ENCODE results near the gene TMEM229B.

The TMEM229B gene

DNA sequence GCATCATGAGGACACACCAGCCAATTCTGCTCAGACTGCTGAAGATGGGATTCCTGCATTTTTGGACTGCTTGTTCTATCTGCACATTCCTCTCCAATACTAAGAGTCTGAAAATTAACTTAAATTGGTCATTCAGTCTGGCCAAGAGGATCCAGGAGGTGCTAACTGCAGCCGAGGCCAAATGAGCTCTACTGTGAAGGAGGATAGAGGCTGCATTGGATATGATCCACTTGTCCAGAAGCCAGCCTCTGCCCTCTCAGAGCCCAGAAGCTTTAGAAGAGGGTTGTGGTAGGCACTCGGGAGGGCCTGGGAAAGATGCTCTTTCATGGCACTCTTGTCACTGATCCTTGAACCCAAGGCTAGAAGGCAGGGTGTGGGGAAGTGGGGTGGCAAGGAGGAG is 39.4 kb downstream of the TMEM229B start:
- no peak overlapping the region for H3K27ac ChIP-seq
- no peaks in the 10 kb centered on the region for H3K9me3 ChIP-seq (ENCODE audit: low read depth, low read length)
- H3K36me3 ChIP-seq (ENCODE audit: insufficient read depth, low read length) = no peaks in the 10 kb centered on the region
- no peak overlapping the region for H3K9ac ChIP-seq (ENCODE audit: insufficient read length)
- H3K4me3 ChIP-seq = no peak overlapping the region
- no peak for TF ChIP-seq FOXP2 (optimal IDR thresholded peaks at IDR 0.05; ENCODE audit: control extremely low read depth, extremely low read length, insufficient read depth)
- TF ChIP-seq EZH2 (IDR thresholded peaks at IDR 0.05) = no peak
- TF ChIP-seq POLR2AphosphoS5 (IDR thresholded peaks at IDR 0.05; ENCODE audit: borderline replicate concordance, low read depth, low read length) = no peak
- no peak for DNase-seq (ENCODE audit: low read depth, low spot score)

DNA sequence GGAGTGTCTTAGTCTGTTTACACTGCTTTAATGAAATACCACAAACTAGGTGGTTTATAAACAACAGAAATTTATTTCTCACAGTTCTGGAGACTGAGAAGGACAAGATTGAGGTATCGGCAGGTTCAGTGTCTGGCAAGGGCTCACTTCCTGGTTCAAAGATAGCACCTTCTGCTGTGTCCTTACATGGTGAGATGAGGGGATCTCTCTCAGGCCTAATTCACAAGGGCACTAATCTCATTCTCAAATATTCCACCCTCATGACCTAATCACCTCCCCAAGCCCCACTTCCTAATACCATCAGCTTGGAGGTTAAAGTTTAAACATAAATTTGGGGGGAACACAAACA is 41.5 kb downstream of the TMEM229B start:
- Histone ChIP-seq H3K27ac (no peak overlapping the region), H3K9me3 (ENCODE audit: low read depth, low read length) (no peaks in the 10 kb centered on the region), H3K36me3 (ENCODE audit: insufficient read depth, low read length) (no peaks in the 10 kb centered on the region), H3K9ac (ENCODE audit: insufficient read length) (no peak overlapping the region), H3K4me3 (no peak overlapping the region)
- no peak for TF ChIP-seq POLR2AphosphoS5 (IDR thresholded peaks at IDR 0.05; ENCODE audit: borderline replicate concordance, low read depth, low read length)
- TF ChIP-seq FOXP2 (optimal IDR thresholded peaks at IDR 0.05; ENCODE audit: control extremely low read depth, extremely low read length, insufficient read depth) = no peak
- TF ChIP-seq EZH2 (IDR thresholded peaks at IDR 0.05) = no peak
- DNase-seq (ENCODE audit: low read depth, low spot score) = no peak

DNA sequence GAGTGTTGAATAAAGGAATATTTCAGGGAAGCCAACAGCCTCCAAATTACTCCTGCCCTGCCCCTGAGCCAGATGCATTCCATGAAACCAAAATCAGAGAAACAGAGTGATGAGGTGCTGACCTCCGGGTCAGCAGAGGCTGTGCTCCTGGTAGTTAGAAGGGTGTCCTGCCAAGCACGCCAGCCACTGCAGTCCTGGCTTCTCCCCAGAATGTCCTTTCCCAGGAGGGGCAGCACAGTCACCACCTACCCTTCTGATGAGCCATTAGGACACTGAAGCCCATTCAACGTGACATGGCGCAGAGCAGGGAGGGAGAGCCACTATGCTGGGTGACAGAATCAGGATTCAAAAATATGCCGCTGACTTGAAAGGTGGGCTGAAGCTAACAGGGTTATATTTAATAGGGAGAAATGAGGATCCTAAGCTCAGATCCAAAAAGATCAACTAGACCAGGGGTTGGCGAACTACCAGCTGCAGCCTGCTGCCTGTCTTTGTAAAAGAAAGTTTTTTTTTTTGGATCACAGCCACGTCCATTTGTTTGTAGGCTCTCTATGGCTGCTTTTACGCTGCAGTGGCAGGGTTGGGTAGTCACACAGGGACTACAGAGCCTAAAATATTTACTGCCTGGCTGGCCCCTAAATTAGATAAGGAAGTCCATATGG is 42.0 kb downstream of the TMEM229B start:
- no peak overlapping the region for H3K4me3 ChIP-seq
- no peak for DNase-seq (ENCODE audit: low read depth, low spot score)
- TF ChIP-seq FOXP2 (optimal IDR thresholded peaks at IDR 0.05; ENCODE audit: control extremely low read depth, extremely low read length, insufficient read depth) = no peak
- no peak for TF ChIP-seq EZH2 (IDR thresholded peaks at IDR 0.05)
- no peak for TF ChIP-seq POLR2AphosphoS5 (IDR thresholded peaks at IDR 0.05; ENCODE audit: borderline replicate concordance, low read depth, low read length)

DNA sequence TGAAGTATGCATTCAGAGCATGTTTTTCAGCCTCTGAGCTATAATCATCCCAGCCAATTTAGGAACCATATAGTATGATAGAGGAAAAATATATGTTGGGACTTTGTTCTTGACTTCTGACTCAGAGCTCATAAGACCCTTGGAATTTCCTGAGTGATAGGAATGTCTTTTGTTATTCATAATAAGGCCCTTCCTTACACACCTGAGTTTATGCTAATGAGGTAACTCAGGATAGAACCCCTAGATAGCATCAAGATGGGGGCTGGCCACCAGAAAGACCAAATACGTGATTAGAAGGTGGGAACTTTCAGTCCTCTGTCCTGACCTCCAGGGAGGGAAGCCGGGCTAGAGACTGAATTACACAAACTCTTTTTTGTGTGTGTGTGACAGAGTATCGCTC is 44.1 kb downstream of the TMEM229B start:
- TF ChIP-seq EZH2 (IDR thresholded peaks at IDR 0.05) = no peak
- TF ChIP-seq FOXP2 (optimal IDR thresholded peaks at IDR 0.05; ENCODE audit: control extremely low read depth, extremely low read length, insufficient read depth) = no peak
- no peak for TF ChIP-seq POLR2AphosphoS5 (IDR thresholded peaks at IDR 0.05; ENCODE audit: borderline replicate concordance, low read depth, low read length)
- Histone ChIP-seq H3K9me3 (ENCODE audit: low read depth, low read length) (no peaks in the 10 kb centered on the region), H3K9ac (ENCODE audit: insufficient read length) (no peak overlapping the region), H3K4me3 (no peak overlapping the region), H3K36me3 (ENCODE audit: insufficient read depth, low read length) (no peaks in the 10 kb centered on the region), H3K27ac (no peak overlapping the region)
- no peak for DNase-seq (ENCODE audit: low read depth, low spot score)

More for the DNA sequence above, 42.0 kb downstream of the TMEM229B start:
- H3K9me3 ChIP-seq (ENCODE audit: low read depth, low read length) = no peaks in the 10 kb centered on the region
- no peak overlapping the region for H3K9ac ChIP-seq (ENCODE audit: insufficient read length)
- H3K36me3 ChIP-seq (ENCODE audit: insufficient read depth, low read length) = no peaks in the 10 kb centered on the region
- H3K27ac ChIP-seq = no peak overlapping the region

DNA sequence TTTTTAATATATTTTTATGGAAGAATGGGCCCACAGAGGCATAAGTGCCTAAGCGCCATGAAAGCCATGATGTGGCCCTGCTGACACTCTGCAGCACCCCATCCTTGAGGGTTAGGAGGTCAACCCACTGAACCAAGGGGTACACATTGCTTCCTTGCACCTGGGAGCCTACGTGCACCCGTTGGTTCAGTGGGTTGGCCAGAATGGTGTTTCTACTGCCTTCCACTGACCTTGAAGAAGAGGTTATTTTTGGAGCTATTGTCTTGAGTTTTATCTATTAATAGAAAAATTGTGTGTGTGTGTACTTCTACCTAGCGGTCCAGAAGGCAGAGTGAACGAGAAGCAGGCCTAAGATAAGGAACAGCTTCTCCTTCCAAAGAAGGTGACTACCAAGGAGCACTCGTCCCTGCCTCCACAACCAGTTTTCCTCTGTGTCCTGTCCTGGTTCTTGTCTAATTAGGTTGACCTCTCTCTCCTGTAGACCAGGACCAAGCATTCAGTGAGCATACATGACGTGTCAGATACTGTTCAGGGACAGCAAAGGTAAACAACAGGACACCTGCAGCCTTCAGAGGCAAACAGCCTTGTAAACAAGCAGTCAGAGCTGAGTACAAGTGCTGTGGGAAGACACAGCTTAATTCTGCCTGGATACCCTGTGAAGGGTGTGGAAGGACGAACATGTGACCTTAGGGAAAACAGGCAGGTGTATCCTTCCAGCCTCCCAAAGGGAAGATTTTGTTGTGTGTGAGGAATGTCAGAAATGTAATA is 46.2 kb downstream of the TMEM229B start:
- no peaks in the 10 kb centered on the region for H3K9me3 ChIP-seq (ENCODE audit: low read depth, low read length)
- no peaks in the 10 kb centered on the region for H3K36me3 ChIP-seq (ENCODE audit: insufficient read depth, low read length)
- H3K9ac ChIP-seq (ENCODE audit: insufficient read length) = no peak overlapping the region
- no peak for DNase-seq (ENCODE audit: low read depth, low spot score)
- no peak overlapping the region for H3K4me3 ChIP-seq
- no peak overlapping the region for H3K27ac ChIP-seq
- TF ChIP-seq POLR2AphosphoS5 (IDR thresholded peaks at IDR 0.05; ENCODE audit: borderline replicate concordance, low read depth, low read length) (no peak), FOXP2 (optimal IDR thresholded peaks at IDR 0.05; ENCODE audit: control extremely low read depth, extremely low read length, insufficient read depth) (no peak), EZH2 (IDR thresholded peaks at IDR 0.05) (no peak)

DNA sequence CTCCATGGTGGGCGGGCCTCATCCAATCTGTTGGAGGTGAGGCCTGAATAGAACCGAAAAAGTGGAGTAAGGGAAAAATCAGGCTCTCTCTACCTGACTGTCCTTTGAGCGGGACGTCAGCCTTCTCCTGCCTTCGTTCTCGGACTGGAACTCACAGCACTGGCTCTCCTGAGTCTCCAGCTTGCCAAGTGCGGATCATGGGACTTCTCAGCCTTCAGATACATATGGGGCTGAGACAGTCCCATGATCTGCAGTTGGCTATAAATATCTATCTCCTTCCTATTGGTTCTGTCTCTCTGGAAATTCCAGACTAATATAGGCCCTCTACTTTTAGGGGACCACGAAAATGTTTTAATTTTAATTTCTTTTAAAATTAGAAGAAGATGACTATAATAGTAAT is 46.8 kb downstream of the TMEM229B start:
- Histone ChIP-seq H3K36me3 (ENCODE audit: insufficient read depth, low read length) (no peaks in the 10 kb centered on the region), H3K4me3 (no peak overlapping the region), H3K9ac (ENCODE audit: insufficient read length) (no peak overlapping the region), H3K27ac (no peak overlapping the region), H3K9me3 (ENCODE audit: low read depth, low read length) (no peaks in the 10 kb centered on the region)
- DNase-seq (ENCODE audit: low read depth, low spot score) = no peak
- TF ChIP-seq FOXP2 (optimal IDR thresholded peaks at IDR 0.05; ENCODE audit: control extremely low read depth, extremely low read length, insufficient read depth) (no peak), POLR2AphosphoS5 (IDR thresholded peaks at IDR 0.05; ENCODE audit: borderline replicate concordance, low read depth, low read length) (no peak), EZH2 (IDR thresholded peaks at IDR 0.05) (no peak)

DNA sequence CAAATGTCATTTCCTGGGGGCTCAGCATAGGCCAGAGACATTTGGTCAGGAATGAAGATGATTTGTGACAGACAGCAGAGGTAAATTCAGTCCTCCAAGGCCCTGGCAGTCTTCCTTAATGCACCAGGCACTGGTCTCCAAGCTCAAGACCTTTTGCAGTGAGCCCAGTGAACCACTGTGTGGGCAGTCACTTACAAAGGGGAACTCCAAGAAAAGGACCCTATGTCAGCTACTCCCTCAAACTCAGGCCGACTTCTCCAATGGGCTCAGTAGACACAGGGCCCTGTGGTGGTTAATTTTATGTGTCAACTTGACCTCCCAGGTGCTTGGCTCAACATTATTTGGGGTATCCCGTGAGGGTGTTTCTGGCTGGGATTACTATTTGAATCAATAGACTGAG is 47.3 kb downstream of the TMEM229B start:
- H3K27ac ChIP-seq = no peak overlapping the region
- TF ChIP-seq EZH2 (IDR thresholded peaks at IDR 0.05) = no peak
- no peak for TF ChIP-seq POLR2AphosphoS5 (IDR thresholded peaks at IDR 0.05; ENCODE audit: borderline replicate concordance, low read depth, low read length)
- no peak for TF ChIP-seq FOXP2 (optimal IDR thresholded peaks at IDR 0.05; ENCODE audit: control extremely low read depth, extremely low read length, insufficient read depth)

DNA sequence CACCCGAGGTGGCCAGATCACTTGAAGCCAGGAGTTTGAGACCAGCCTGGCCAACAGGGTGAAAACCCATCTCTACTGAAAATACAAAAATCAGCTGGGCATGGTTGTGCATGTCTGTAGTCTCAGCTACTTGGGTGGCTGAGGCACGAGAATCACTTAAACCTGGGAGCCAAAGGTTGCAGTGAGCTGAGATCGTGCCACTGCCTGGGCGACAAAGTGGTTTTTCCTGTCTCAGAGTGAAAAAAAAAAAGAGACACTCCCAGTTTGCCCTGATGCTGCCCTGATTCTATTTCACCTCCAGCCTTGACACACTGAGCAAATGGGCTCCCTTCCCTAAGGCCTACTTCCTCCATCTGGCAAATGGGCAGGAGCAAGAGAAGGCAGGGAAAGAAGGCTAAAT is 48.0 kb downstream of the TMEM229B start:
- DNase-seq (ENCODE audit: low read depth, low spot score) = no peak
- Histone ChIP-seq H3K36me3 (ENCODE audit: insufficient read depth, low read length) (no peaks in the 10 kb centered on the region), H3K4me3 (no peak overlapping the region), H3K27ac (no peak overlapping the region), H3K9ac (ENCODE audit: insufficient read length) (no peak overlapping the region), H3K9me3 (ENCODE audit: low read depth, low read length) (no peaks in the 10 kb centered on the region)
- no peak for TF ChIP-seq POLR2AphosphoS5 (IDR thresholded peaks at IDR 0.05; ENCODE audit: borderline replicate concordance, low read depth, low read length)
- TF ChIP-seq EZH2 (IDR thresholded peaks at IDR 0.05) = no peak
- TF ChIP-seq FOXP2 (optimal IDR thresholded peaks at IDR 0.05; ENCODE audit: control extremely low read depth, extremely low read length, insufficient read depth) = no peak

More for the DNA sequence above, 47.3 kb downstream of the TMEM229B start:
- no peaks in the 10 kb centered on the region for H3K36me3 ChIP-seq (ENCODE audit: insufficient read depth, low read length)
- no peak overlapping the region for H3K4me3 ChIP-seq
- no peak overlapping the region for H3K9ac ChIP-seq (ENCODE audit: insufficient read length)
- DNase-seq (ENCODE audit: low read depth, low spot score) = no peak
- no peaks in the 10 kb centered on the region for H3K9me3 ChIP-seq (ENCODE audit: low read depth, low read length)

Measured in SK-N-MC (cell line).